HepG2 (cell line): ENCODE measurements around the gene DUXA. TPM values are rescaled to one million over a fixed set of nuclear protein-coding genes. Genes with fewer than 3 reads are reported as not detected.

ENCODE experiments used
- ARHGAP35 ChIP-seq: sonication (generic); formaldehyde crosslinking; IDR thresholded peaks from 2 replicates; pipeline ENCODE4 v1.9.0; 2022; ENCODE audit warnings: mild to moderate bottlenecking, inconsistent platforms, moderate library complexity, missing genetic modification reagents, borderline replicate concordance
- CBX5 ChIP-seq: sonication (generic); formaldehyde crosslinking; IDR thresholded peaks from 2 replicates; pipeline ENCODE4 v1.4.0; 2020; ENCODE audit warnings: missing genetic modification reagents, borderline replicate concordance
- EEA1 ChIP-seq: sonication (generic); formaldehyde crosslinking; IDR thresholded peaks from 2 replicates; pipeline ENCODE4 v1.5.1; 2020; ENCODE audit warnings: mild to moderate bottlenecking, missing genetic modification reagents, borderline replicate concordance
- HDAC1 ChIP-seq: sonication (generic); formaldehyde crosslinking; IDR thresholded peaks from 2 replicates; pipeline ENCODE4 v1.5.1; 2020; ENCODE audit warnings: mild to moderate bottlenecking, missing genetic modification reagents
- IKZF1 ChIP-seq: fragments of 450-650 bp; IDR thresholded peaks from 2 replicates; pipeline ENCODE4 v1.7.1; 2016
- MED1 ChIP-seq: sonication (generic); formaldehyde crosslinking; IDR thresholded peaks from 2 replicates; pipeline ENCODE4 v1.4.0; 2020; ENCODE audit warnings: missing genetic modification reagents
- MXI1 ChIP-seq: IDR thresholded peaks from 3 replicates; pipeline ENCODE4 v1.6.1; 2012; ENCODE audit warnings: low read depth, low read length, inconsistent platforms, borderline replicate concordance
- PHF21A ChIP-seq: sonication (generic); formaldehyde crosslinking; IDR thresholded peaks from 2 replicates; pipeline ENCODE4 v1.5.0; 2020; ENCODE audit warnings: mild to moderate bottlenecking, missing genetic modification reagents
- SMC3 ChIP-seq: IDR thresholded peaks from 2 replicates; pipeline ENCODE4 v1.6.1; 2011; ENCODE audit warnings: low read length, improper control_type of control experiment
- TAF15 ChIP-seq: fragments of 200-400 bp; formaldehyde crosslinking; IDR thresholded peaks from one replicate; pipeline ENCODE4 v1.6.1; 2018; ENCODE audit warnings: mild to moderate bottlenecking, low read depth, low read length; ENCODE audit not compliant: poor library complexity, severe bottlenecking
- ZBTB1 ChIP-seq: sonication (generic); formaldehyde crosslinking; IDR thresholded peaks from 2 replicates; pipeline ENCODE4 v1.4.0; 2020; ENCODE audit warnings: missing genetic modification reagents, borderline replicate concordance
- ZEB1 ChIP-seq: IDR thresholded peaks from 2 replicates; pipeline ENCODE4 v1.6.1; 2012; ENCODE audit warnings: mild to moderate bottlenecking, low read depth, inconsistent platforms; ENCODE audit not compliant: insufficient replicate concordance
- ZNF678 ChIP-seq: sonication (generic); formaldehyde crosslinking; IDR thresholded peaks from 2 replicates; pipeline ENCODE4 v1.4.0; 2020; ENCODE audit warnings: mild to moderate bottlenecking, missing genetic modification reagents
- ZSCAN12 ChIP-seq: sonication (generic); formaldehyde crosslinking; IDR thresholded peaks from 2 replicates; pipeline ENCODE4 v1.9.0; 2021; ENCODE audit warnings: mild to moderate bottlenecking, missing genetic modification reagents
- polyA plus RNA-seq, 8 experiments: library from polyadenylated mRNA; depleted of rRNA in 3 of 8; stranded (reverse) in 7 of 8; unstranded in 1 of 8; fragments of >200 nt; fragmentation: Illumina TruSeq in 4 of 8; extraction: Trizol in 4 of 8; gene quantifications; 2 replicates each; pipeline versions ENCODE4 v1.2.1 to v1.2.3, GENCODE V29; 2011 to 2016; ENCODE audit warnings: low read depth in 4 of 8, missing spikeins in 1 of 8, mixed read lengths in 1 of 8; ENCODE audit not compliant: insufficient read depth in 1 of 8
- total RNA-seq, 5 experiments: library from RNA; depleted of rRNA; stranded (reverse); fragments of >200 nt; fragmentation: Illumina TruSeq; extraction: Trizol; gene quantifications; 2 replicates each; pipeline ENCODE4 v1.2.3, GENCODE V29; 2016; ENCODE audit warnings: low read depth in 1 of 5
- TF ChIP-seq, protein P1 (sequence below): sonication (generic); formaldehyde crosslinking; IDR thresholded peaks from 2 replicates; pipeline ENCODE4 v1.4.0; 2020; ENCODE audit warnings: missing genetic modification reagents, borderline replicate concordance
- TF ChIP-seq, protein P2 (sequence below): sonication (generic); formaldehyde crosslinking; IDR thresholded peaks from 2 replicates; pipeline ENCODE4 v1.9.0; 2021; ENCODE audit warnings: mild to moderate bottlenecking, missing genetic modification reagents

The DUXA gene
- total and polyA plus RNA-seq, 2 of the 13 experiments (the other 11 are each of a cell fraction or from before 2014, with no cell fraction given), result not detected

DNA sequence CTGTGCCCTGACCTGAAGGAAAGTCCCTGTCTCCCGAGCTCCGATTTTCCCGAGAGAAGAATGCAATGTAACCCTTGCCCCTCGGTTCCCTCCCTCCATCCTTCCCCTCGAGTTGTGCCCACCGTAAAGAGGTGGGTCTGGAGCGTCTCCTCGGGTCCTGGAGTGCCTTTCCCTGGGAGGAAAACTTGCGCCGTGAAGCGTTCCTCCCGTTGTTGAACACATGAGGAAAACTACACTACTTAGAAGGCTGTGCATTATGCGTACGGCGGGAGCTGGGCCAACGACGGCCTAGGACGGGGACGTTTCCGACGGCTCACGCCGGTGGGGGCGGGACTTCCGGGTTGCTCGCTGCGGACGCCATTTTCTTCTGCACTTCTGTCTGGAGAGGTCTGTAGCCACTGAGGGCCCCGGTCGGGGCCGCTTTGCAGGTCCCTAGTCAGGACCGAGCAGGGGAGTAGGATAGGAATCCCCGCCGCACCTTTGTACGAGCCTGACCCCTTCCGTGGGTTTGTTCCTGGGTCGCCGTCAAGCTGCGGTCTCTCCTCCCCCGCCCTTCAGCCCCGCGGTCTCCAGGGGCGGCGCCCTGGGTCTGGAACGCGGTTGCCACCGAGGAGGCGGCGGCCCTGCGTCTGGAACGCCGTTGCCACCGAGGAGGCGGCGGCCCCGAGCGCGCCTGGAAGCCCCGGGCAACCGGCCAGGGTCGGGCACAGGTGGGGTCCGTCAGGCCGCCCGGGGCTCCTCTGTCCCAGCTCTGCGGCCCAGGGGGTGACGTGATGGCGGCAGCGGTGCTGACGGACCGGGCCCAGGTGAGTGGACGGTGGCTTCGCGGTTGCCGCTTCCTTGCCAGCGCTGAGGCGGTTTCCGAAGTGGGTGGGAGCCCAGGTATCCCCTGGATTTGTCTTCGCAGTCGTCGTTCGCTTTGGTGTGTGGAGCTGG is 24.1 kb upstream of the DUXA start, which contains the start of gene ZNF264 (continued):
- TF ChIP-seq MED1 (CRISPR knock-in tag), result peak; percentile 25; the same call in 1 of the 2 replicates
- no peak for TF ChIP-seq EEA1
- TF ChIP-seq CBX5, result peak; percentile 70; the same call in 1 of the 2 replicates
- TF ChIP-seq MXI1, result no peak
- TF ChIP-seq, protein P1, sequence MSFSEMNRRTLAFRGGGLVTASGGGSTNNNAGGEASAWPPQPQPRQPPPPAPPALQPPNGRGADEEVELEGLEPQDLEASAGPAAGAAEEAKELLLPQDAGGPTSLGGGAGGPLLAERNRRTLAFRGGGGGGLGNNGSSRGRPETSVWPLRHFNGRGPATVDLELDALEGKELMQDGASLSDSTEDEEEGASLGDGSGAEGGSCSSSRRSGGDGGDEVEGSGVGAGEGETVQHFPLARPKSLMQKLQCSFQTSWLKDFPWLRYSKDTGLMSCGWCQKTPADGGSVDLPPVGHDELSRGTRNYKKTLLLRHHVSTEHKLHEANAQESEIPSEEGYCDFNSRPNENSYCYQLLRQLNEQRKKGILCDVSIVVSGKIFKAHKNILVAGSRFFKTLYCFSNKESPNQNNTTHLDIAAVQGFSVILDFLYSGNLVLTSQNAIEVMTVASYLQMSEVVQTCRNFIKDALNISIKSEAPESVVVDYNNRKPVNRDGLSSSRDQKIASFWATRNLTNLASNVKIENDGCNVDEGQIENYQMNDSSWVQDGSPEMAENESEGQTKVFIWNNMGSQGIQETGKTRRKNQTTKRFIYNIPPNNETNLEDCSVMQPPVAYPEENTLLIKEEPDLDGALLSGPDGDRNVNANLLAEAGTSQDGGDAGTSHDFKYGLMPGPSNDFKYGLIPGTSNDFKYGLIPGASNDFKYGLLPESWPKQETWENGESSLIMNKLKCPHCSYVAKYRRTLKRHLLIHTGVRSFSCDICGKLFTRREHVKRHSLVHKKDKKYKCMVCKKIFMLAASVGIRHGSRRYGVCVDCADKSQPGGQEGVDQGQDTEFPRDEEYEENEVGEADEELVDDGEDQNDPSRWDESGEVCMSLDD (CRISPR knock-in tag), result no peak
- no peak for TF ChIP-seq ZBTB1 (CRISPR knock-in tag)
- no peak for TF ChIP-seq ZEB1
- TF ChIP-seq HDAC1 (CRISPR knock-in tag), result peak; percentile 85
- TF ChIP-seq, protein P2, sequence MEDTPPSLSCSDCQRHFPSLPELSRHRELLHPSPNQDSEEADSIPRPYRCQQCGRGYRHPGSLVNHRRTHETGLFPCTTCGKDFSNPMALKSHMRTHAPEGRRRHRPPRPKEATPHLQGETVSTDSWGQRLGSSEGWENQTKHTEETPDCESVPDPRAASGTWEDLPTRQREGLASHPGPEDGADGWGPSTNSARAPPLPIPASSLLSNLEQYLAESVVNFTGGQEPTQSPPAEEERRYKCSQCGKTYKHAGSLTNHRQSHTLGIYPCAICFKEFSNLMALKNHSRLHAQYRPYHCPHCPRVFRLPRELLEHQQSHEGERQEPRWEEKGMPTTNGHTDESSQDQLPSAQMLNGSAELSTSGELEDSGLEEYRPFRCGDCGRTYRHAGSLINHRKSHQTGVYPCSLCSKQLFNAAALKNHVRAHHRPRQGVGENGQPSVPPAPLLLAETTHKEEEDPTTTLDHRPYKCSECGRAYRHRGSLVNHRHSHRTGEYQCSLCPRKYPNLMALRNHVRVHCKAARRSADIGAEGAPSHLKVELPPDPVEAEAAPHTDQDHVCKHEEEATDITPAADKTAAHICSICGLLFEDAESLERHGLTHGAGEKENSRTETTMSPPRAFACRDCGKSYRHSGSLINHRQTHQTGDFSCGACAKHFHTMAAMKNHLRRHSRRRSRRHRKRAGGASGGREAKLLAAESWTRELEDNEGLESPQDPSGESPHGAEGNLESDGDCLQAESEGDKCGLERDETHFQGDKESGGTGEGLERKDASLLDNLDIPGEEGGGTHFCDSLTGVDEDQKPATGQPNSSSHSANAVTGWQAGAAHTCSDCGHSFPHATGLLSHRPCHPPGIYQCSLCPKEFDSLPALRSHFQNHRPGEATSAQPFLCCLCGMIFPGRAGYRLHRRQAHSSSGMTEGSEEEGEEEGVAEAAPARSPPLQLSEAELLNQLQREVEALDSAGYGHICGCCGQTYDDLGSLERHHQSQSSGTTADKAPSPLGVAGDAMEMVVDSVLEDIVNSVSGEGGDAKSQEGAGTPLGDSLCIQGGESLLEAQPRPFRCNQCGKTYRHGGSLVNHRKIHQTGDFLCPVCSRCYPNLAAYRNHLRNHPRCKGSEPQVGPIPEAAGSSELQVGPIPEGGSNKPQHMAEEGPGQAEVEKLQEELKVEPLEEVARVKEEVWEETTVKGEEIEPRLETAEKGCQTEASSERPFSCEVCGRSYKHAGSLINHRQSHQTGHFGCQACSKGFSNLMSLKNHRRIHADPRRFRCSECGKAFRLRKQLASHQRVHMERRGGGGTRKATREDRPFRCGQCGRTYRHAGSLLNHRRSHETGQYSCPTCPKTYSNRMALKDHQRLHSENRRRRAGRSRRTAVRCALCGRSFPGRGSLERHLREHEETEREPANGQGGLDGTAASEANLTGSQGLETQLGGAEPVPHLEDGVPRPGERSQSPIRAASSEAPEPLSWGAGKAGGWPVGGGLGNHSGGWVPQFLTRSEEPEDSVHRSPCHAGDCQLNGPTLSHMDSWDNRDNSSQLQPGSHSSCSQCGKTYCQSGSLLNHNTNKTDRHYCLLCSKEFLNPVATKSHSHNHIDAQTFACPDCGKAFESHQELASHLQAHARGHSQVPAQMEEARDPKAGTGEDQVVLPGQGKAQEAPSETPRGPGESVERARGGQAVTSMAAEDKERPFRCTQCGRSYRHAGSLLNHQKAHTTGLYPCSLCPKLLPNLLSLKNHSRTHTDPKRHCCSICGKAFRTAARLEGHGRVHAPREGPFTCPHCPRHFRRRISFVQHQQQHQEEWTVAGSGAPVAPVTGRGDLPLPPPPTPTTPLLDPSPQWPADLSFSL, result no peak
- TF ChIP-seq ZNF678 (CRISPR knock-in tag), result no peak
- TF ChIP-seq ARHGAP35 (CRISPR knock-in tag), result no peak; the same call in 1 of the 2 replicates
- no peak for TF ChIP-seq PHF21A (CRISPR knock-in tag)
- TF ChIP-seq TAF15, result no peak
- no peak for TF ChIP-seq ZSCAN12 (CRISPR knock-in tag)
- TF ChIP-seq SMC3, result no peak
- TF ChIP-seq IKZF1, result no peak
